Endothelial cell of umbilical vein (primary cell): Measurements from ENCODE around the gene MAML3. TPM values are rescaled to one million over a fixed set of nuclear protein-coding genes. Genes with fewer than 3 reads are reported as not detected.

Source experiments
- BruUV-seq: library from RNA; stranded (reverse); fragments of 400-500 nt; replicated peaks from 2 replicates; lab custom pipeline; 2021; lab: Mats Ljungman, UMichigan
- CTCF ChIA-PET: fragments of 300-600, 350-600 bp; sonication (Branson Sonifier 250); formaldehyde crosslinking; loops from one replicate; lab custom pipeline; 2021; ENCODE audit warnings: antibody characterized with exemption, inconsistent platforms; lab: Charles Lee
- POLR2A ChIA-PET: fragments of 300-600, 350-600 bp; sonication (Branson Sonifier 250); formaldehyde crosslinking; loops from one replicate; lab custom pipeline; 2021; ENCODE audit warnings: antibody characterized with exemption, inconsistent platforms; lab: Charles Lee
- DNase-seq: peaks from one replicate; pipeline ENCODE4 v3.0.0-alpha.2; 2011; ENCODE audit warnings: low read depth, low spot score
- FAIRE-seq: peaks from 2 replicates; lab custom pipeline; 2011; peaks lifted over from hg19 to GRCh38; lab: Jason Lieb, UNC
- H2AFZ ChIP-seq: 2 replicates; pipeline ENCODE4 v1.6.0; 2012; ENCODE audit warnings: low read depth, low read length, control low read depth, inconsistent platforms
- H3K27ac ChIP-seq: 2 replicates; pipeline ENCODE4 v1.5.1; 2011; ENCODE audit warnings: low read depth, mild to moderate bottlenecking, control low read depth, low read length, moderate library complexity; ENCODE audit not compliant: insufficient read depth
- H3K27me3 ChIP-seq, 2 experiments: 2 replicates each; pipeline versions ENCODE4 v1.6.0 to v1.6.1; 2011; ENCODE audit warnings: low read length in 2 of 2, mixed read lengths in 1 of 2; ENCODE audit not compliant: control insufficient read depth in 2 of 2, insufficient read depth in 2 of 2
- H3K36me3 ChIP-seq, 2 experiments: 2 replicates in 1 of 2; 3 replicates in 1 of 2; pipeline ENCODE4 v1.5.1; 2011; ENCODE audit warnings: low read length in 2 of 2, mild to moderate bottlenecking in 1 of 2, moderate library complexity in 1 of 2; ENCODE audit not compliant: control insufficient read depth in 2 of 2, insufficient read depth in 2 of 2; ENCODE audit errors: extremely low read depth in 1 of 2
- H3K4me1 ChIP-seq: 3 replicates; pipeline ENCODE4 v1.5.1; 2011; ENCODE audit warnings: mild to moderate bottlenecking, low read length; ENCODE audit not compliant: control insufficient read depth, insufficient read depth; ENCODE audit errors: extremely low read depth
- H3K4me2 ChIP-seq: 2 replicates; pipeline ENCODE4 v1.6.1; 2011; ENCODE audit warnings: low read length, control low read depth, mixed read lengths; ENCODE audit not compliant: insufficient read depth
- H3K4me3 ChIP-seq, 3 experiments: fragments of 200-600 bp in 1 of 3; sonication (generic), shearing (Covaris generic) in 1 of 3; replicated peaks in 1 of 3; 2 replicates each; pipeline ENCODE4 v1.5.1; 2011 to 2016; ENCODE audit warnings: control low read depth in 3 of 3, low read length in 3 of 3, mild to moderate bottlenecking in 2 of 3, inconsistent platforms in 1 of 3, low read depth in 1 of 3, moderate library complexity in 1 of 3; ENCODE audit not compliant: insufficient read depth in 1 of 3
- H3K79me2 ChIP-seq: 2 replicates; pipeline ENCODE4 v1.6.0; 2012; ENCODE audit warnings: low read length, inconsistent platforms; ENCODE audit not compliant: control insufficient read depth, insufficient read depth
- H3K9ac ChIP-seq: replicated peaks from 2 replicates; pipeline ENCODE3; 2011; ENCODE audit warnings: low read length, control low read depth; ENCODE audit not compliant: insufficient read depth; ENCODE audit errors: extremely low read depth
- H3K9me1 ChIP-seq: replicated peaks from 3 replicates; pipeline ENCODE4 v1.6.0; 2011; ENCODE audit warnings: mild to moderate bottlenecking, low read length; ENCODE audit not compliant: control insufficient read depth, insufficient read depth; ENCODE audit errors: extremely low read depth
- H3K9me3 ChIP-seq: replicated peaks from 2 replicates; pipeline ENCODE4 v1.5.1; 2012; ENCODE audit warnings: low read length, inconsistent platforms; ENCODE audit not compliant: control insufficient read depth, insufficient read depth
- H4K20me1 ChIP-seq: replicated peaks from 2 replicates; pipeline ENCODE3; 2011; ENCODE audit warnings: mild to moderate bottlenecking, low read length; ENCODE audit not compliant: control insufficient read depth, insufficient read depth; ENCODE audit errors: extremely low read depth
- EZH2 ChIP-seq: IDR thresholded peaks from 2 replicates; pipeline ENCODE4 v1.6.1; 2012; ENCODE audit warnings: borderline replicate concordance, low read depth, mild to moderate bottlenecking, moderate library complexity, low read length, inconsistent platforms; ENCODE audit not compliant: severe bottlenecking
- FOS ChIP-seq: IDR thresholded peaks from 2 replicates; pipeline ENCODE4 v1.6.1; 2011; ENCODE audit warnings: mild to moderate bottlenecking, low read length, moderate library complexity, borderline replicate concordance; ENCODE audit not compliant: insufficient read depth
- GATA2 ChIP-seq: IDR thresholded peaks from 2 replicates; pipeline ENCODE4 v1.7.0; 2011; ENCODE audit warnings: low read depth, mild to moderate bottlenecking, moderate library complexity, mixed read lengths, low read length; ENCODE audit not compliant: insufficient read length, insufficient read depth
- JUN ChIP-seq: IDR thresholded peaks from 2 replicates; pipeline ENCODE4 v1.6.1; 2011; ENCODE audit warnings: borderline replicate concordance, low read depth; ENCODE audit not compliant: insufficient read length, insufficient read depth
- MYC ChIP-seq: IDR thresholded peaks from one replicate; pipeline ENCODE4 v1.6.1; 2011; ENCODE audit warnings: mild to moderate bottlenecking, low read depth, low read length
- POLR2A ChIP-seq: IDR thresholded peaks from 2 replicates; pipeline ENCODE4 v1.6.1; 2012; ENCODE audit warnings: low read depth, mild to moderate bottlenecking, control low read depth, low read length
- POLR2AphosphoS5 ChIP-seq: IDR thresholded peaks from 2 replicates; pipeline ENCODE4 v1.6.1; 2012; ENCODE audit warnings: low read depth, mild to moderate bottlenecking, control low read depth, low read length, moderate library complexity; ENCODE audit not compliant: insufficient read depth
- dilution Hi-C: fragments of 300-500 bp; cut with MboI; formaldehyde crosslinking; loops from one replicate; pipeline ENCODE4 v1.15.0; 2019; ENCODE audit warnings: low sequenced_read_pairs; ENCODE audit not compliant: extremely low pct_ligation_motif_present
- intact Hi-C: fragments of 100-400 bp; cut with micrococcal nuclease; formaldehyde crosslinking; loops from one replicate; pipeline ENCODE4 v1.10.0; 2022
- polyA plus RNA-seq, 4 experiments: library from polyadenylated mRNA; depleted of rRNA in 3 of 4; stranded (reverse) in 3 of 4; unstranded in 1 of 4; fragments of >200 nt; gene quantifications; 2 replicates each; pipeline versions ENCODE4 v1.2.1 to v1.2.3, GENCODE V29; 2011 to 2012; ENCODE audit warnings: missing spikeins in 1 of 4
- total RNA-seq: library from RNA; stranded (reverse); gene quantifications from 2 replicates; pipeline ENCODE4 v1.2.3, GENCODE V29; 2021
- TF ChIP-seq, protein P1 (sequence below), 2 donors: IDR thresholded peaks; 1 replicate in 1 of 2; 2 replicates in 1 of 2; pipeline ENCODE4 v1.5.1; 2011; ENCODE audit warnings: low read length in 2 of 2, mild to moderate bottlenecking in 2 of 2, moderate library complexity in 2 of 2, control low read depth in 1 of 2, inconsistent platforms in 1 of 2, low read depth in 1 of 2; ENCODE audit not compliant: insufficient read depth in 1 of 2; ENCODE audit errors: extremely low read depth in 1 of 2
- TF ChIP-seq, protein P2 (sequence below): IDR thresholded peaks from 2 replicates; pipeline ENCODE4 v1.6.1; 2011; ENCODE audit not compliant: insufficient read depth, insufficient read length

Gene MAML3
- total and polyA plus RNA-seq, 2 donors (not counting 3 experiments of a cell fraction or from before 2014, with no cell fraction given), result 14.0 to 20.3 TPM

DNA sequence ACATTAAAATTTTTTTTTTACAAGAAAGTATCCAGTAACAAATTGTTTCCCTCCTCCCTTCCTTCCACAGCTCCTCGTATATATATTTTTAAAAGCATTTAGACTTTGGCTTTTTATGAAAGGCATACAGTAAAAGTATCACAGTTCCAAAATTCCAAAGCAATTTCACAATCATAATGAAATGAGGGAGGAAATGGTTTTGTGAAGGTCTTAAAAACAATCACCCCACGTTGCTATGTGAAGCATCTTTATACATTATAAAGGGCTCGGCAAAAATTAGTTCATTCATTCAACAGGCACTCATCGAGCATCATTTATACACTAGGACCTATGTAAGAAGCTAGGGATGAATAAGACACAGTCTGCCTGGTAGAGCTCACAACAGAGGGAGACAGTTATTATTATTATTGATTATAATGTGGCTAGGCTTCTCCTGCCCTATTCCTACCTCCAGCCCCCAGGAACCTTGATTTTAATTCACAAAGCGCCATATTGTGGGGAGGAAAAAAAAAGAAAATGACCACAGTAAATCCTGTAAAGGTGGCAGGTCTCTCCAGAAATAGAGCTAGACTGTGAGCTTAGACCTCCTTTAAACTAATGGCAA lies 239.9 kb downstream of the MAML3 start:
- CTCF ChIA-PET, result interaction anchor here (0.8 to 2.0 kb wide), 8 partner anchors 8 to 446 kb away, joined by 3 to 8 read pairs (median 4); no protein-coding TSS in a partner anchor
- Histone ChIP-seq H3K9me3 (no peaks in the 10 kb centered on the region), H3K9me1 (no peaks in the 10 kb centered on the region), H3K4me2 (peak overlapping the region; percentile 7), H3K79me2 (no peaks in the 10 kb centered on the region), H3K27me3 (no peaks in the 10 kb centered on the region), H3K36me3 (no peaks in the 10 kb centered on the region), H3K4me3 (no peak overlapping the region), H3K27ac (peak overlapping the region; percentile 31), H4K20me1 (no peaks in the 10 kb centered on the region), H3K4me1 (peaks cover 26% of the 10 kb centered on the region), H2AFZ (no peak overlapping the region), H3K9ac (peak overlapping the region; percentile 51)
- POLR2A ChIA-PET, result interaction anchor here (0.6 kb wide), 2 partner anchors 17 to 123 kb away, joined by 3 to 4 read pairs; no protein-coding TSS in a partner anchor
- BruUV-seq, result no TSS peak
- dilution Hi-C loops, result no loop called here
- intact Hi-C loops, result loop anchor here (2.0 to 5.0 kb wide), 3 partner anchors 73 to 338 kb away; no protein-coding TSS in a partner anchor
- TF ChIP-seq MYC, result no peak
- TF ChIP-seq GATA2, result no peak
- no peak for TF ChIP-seq POLR2A
- no peak for TF ChIP-seq EZH2
- TF ChIP-seq POLR2AphosphoS5, result no peak
- no peak for TF ChIP-seq JUN
- TF ChIP-seq, protein P1, sequence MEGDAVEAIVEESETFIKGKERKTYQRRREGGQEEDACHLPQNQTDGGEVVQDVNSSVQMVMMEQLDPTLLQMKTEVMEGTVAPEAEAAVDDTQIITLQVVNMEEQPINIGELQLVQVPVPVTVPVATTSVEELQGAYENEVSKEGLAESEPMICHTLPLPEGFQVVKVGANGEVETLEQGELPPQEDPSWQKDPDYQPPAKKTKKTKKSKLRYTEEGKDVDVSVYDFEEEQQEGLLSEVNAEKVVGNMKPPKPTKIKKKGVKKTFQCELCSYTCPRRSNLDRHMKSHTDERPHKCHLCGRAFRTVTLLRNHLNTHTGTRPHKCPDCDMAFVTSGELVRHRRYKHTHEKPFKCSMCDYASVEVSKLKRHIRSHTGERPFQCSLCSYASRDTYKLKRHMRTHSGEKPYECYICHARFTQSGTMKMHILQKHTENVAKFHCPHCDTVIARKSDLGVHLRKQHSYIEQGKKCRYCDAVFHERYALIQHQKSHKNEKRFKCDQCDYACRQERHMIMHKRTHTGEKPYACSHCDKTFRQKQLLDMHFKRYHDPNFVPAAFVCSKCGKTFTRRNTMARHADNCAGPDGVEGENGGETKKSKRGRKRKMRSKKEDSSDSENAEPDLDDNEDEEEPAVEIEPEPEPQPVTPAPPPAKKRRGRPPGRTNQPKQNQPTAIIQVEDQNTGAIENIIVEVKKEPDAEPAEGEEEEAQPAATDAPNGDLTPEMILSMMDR (IDR thresholded peaks at IDR 0.05; ENCODE audit: extremely low read depth in 1 of 2, insufficient read depth in 1 of 2, low read depth in 1 of 2, low read length in 2 of 2), result no peak
- TF ChIP-seq FOS, result no peak
- TF ChIP-seq, protein P2, sequence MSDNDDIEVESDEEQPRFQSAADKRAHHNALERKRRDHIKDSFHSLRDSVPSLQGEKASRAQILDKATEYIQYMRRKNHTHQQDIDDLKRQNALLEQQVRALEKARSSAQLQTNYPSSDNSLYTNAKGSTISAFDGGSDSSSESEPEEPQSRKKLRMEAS, result no peak
- FAIRE-seq (no peak), DNase-seq (no peak)
